Glutamatergic neuron (in vitro differentiated cells): ENCODE measurements around the gene DTNB. TPM values are rescaled to one million over a fixed set of nuclear protein-coding genes. Genes with fewer than 3 reads are reported as not detected.

Experiments
- DNase-seq: peaks from one replicate; pipeline ENCODE4 v3.0.0; 2022
- H3K27ac Mint-ChIP-seq: one replicate; pipeline ENCODE4 v1.8.0; 2020; ENCODE audit warnings: mild to moderate bottlenecking, mixed read lengths, inconsistent platforms; ENCODE audit not compliant: unreplicated experiment
- H3K27me3 Mint-ChIP-seq: one replicate; pipeline ENCODE4 v1.8.0; 2020; ENCODE audit warnings: mild to moderate bottlenecking, moderate library complexity, mixed read lengths, inconsistent platforms; ENCODE audit not compliant: unreplicated experiment
- H3K36me3 Mint-ChIP-seq: one replicate; pipeline ENCODE4 v1.8.0; 2020; ENCODE audit warnings: mild to moderate bottlenecking, mixed read lengths, inconsistent platforms; ENCODE audit not compliant: unreplicated experiment
- H3K4me1 Mint-ChIP-seq: one replicate; pipeline ENCODE4 v1.8.0; 2020; ENCODE audit warnings: mild to moderate bottlenecking, low read depth, mixed read lengths, inconsistent platforms; ENCODE audit not compliant: unreplicated experiment
- H3K4me3 Mint-ChIP-seq: one replicate; pipeline ENCODE4 v1.8.0; 2020; ENCODE audit warnings: mild to moderate bottlenecking, mixed read lengths, inconsistent platforms; ENCODE audit not compliant: unreplicated experiment
- H3K9me3 Mint-ChIP-seq: one replicate; pipeline ENCODE4 v1.8.0; 2020; ENCODE audit warnings: mild to moderate bottlenecking, moderate library complexity, mixed read lengths, inconsistent platforms; ENCODE audit not compliant: unreplicated experiment
- total RNA-seq: library from RNA; stranded (reverse); fragmentation: NEBNext Ultra II Directional; extraction: Animal tissue kit (Norgen Biotek cat#: 25700); gene quantifications from one replicate; pipeline ENCODE4 v1.2.1, GENCODE V29; 2021; ENCODE audit not compliant: unreplicated experiment
- TF ChIP-seq, protein P1 (sequence below): fragments of 200-600 bp; sonication (generic); IDR thresholded peaks from one replicate; pipeline ENCODE4 v1.5.0; 2021; ENCODE audit not compliant: partially characterized antibody, unreplicated experiment

The DTNB gene
- total RNA-seq, 1 donor from 2014 or later = 41.7 TPM

DNA sequence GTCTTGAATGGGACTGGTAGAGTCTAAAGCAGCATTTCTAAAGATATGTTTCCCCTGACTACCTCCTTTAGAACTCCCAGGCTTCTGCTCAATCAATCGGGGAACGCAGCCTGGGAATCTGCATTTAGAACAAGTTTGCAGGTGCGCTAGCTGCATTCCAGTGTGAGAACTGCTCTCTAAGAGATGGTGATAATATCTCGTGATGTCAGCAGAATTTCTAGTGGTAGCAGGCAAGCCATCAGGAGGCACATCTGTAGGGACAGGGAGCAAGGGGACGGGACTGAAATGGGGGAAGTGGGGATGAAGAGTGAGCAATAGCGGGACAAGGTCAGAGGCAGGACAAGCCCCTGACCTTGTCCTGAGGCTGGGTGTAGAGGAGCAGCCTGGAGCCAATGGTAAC lies 211.4 kb downstream of the DTNB start:
- Mint-ChIP-seq H3K4me3 (no peak overlapping the region), H3K36me3 (no peaks in the 10 kb centered on the region), H3K27ac (no peak overlapping the region), H3K4me1 (no peaks in the 10 kb centered on the region), H3K9me3 (peaks cover 2% of the 10 kb centered on the region), H3K27me3 (no peaks in the 10 kb centered on the region)
- TF ChIP-seq, protein P1, sequence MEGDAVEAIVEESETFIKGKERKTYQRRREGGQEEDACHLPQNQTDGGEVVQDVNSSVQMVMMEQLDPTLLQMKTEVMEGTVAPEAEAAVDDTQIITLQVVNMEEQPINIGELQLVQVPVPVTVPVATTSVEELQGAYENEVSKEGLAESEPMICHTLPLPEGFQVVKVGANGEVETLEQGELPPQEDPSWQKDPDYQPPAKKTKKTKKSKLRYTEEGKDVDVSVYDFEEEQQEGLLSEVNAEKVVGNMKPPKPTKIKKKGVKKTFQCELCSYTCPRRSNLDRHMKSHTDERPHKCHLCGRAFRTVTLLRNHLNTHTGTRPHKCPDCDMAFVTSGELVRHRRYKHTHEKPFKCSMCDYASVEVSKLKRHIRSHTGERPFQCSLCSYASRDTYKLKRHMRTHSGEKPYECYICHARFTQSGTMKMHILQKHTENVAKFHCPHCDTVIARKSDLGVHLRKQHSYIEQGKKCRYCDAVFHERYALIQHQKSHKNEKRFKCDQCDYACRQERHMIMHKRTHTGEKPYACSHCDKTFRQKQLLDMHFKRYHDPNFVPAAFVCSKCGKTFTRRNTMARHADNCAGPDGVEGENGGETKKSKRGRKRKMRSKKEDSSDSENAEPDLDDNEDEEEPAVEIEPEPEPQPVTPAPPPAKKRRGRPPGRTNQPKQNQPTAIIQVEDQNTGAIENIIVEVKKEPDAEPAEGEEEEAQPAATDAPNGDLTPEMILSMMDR = no peak
- DNase-seq = no peak

DNA sequence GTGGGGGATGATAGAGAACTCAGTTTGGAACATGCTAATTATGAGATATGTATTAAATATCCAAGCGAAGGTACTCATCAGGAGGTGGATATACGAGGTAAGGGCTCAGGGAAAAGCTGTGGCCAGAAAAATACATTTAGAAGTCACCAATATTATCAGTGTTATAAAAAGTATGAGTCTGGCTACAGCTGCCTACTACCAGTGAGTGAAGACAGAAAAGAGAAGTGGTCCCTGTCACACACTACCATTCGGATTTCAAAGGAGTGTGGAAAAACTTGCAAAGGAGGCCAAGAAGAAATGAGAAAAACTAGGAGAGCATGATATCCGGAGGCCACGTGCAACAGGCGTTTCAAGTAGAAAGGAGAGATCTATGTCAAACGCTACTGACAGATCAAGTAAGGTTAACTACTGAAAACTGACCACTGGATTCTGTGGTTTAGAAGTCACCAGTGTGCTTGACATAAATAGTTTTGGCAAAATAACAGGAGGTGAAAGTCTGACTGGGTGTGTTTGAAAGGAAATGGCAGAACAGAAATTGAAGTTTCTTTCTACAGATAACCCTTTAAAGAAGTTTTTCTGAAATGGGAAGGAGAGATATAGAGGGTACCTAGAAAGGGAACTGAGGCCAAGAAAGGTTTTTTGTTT lies 213.0 kb downstream of the DTNB start:
- Mint-ChIP-seq H3K4me3 (no peak overlapping the region), H3K4me1 (no peaks in the 10 kb centered on the region), H3K9me3 (no peaks in the 10 kb centered on the region), H3K36me3 (no peaks in the 10 kb centered on the region), H3K27ac (no peak overlapping the region), H3K27me3 (no peaks in the 10 kb centered on the region)
- TF ChIP-seq, protein P1 = no peak
- DNase-seq = no peak

DNA sequence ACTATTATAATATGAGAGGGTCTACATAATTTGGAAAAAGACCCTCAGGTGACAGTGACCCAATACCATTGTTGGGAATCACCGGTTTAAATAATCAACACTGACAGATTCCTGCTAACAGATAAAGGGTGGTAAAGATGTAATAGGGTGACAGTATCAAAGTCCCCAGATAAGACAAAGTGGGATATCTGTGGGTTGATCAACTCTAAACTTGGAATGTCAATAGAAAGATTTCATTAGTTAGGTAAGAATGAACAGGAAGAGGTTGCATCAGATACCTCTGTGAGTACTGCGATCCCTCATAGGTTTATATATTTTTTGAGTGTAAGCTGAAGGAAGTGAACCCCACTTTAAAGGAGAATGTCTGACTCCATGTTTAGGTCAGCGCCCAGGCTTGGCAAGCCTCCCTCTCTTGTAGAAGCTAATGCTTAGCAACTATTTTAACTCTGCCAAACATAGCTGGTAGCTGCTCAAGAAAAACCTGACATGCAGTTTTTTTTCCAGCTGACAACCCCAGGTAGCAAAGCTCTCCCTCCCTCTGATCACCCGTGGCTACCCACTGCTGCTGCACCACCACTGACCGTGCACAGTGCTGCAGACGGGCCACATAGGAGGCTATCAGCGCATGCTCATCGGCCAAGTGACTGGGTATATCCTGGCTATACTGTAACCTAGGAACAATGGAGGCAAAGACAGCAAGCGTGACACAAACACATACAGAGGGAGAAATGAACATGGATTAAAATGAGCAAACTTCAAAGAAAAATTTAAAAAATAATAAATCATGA lies 218.4 kb downstream of the DTNB start:
- H3K27ac Mint-ChIP-seq = no peak overlapping the region
- H3K4me1 Mint-ChIP-seq = peaks cover 2% of the 10 kb centered on the region
- H3K36me3 Mint-ChIP-seq = no peaks in the 10 kb centered on the region
- no peak overlapping the region for H3K4me3 Mint-ChIP-seq
- peaks cover 4% of the 10 kb centered on the region for H3K27me3 Mint-ChIP-seq
- no peak for DNase-seq
- H3K9me3 Mint-ChIP-seq = no peaks in the 10 kb centered on the region
- TF ChIP-seq, protein P1 = no peak

DNA sequence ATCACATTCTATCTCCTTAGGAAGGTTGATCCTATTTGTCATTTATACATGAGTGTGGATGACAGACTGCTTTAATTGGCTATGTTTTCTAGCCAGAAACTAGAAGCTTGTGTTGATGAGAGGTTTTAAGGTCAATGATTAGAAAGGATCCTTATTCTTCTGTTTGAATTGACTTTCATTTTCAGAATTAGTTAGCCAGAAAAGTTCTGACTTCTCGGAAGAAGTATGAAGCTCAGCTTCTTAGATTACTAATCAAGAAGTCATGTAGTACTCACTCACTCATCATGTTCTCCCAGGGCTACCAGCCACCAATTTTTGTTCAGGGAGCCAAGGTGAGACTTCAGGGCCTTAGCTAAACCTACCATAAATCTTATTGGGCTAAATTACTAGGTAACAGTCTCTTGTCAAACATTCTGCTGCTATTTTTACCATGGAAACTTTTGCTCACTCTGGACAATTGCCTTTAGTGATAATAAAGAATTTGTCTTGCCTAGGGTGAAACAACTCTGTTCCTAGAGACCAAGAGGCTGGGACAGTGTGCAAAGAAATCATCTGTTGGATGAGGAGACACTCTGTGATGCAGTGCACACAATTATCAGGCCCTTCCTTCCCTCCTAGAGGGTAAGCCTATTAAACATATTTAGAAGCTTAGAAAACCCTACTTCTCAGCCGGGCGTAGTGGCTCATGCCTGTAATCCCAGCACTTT lies 220.0 kb downstream of the DTNB start:
- DNase-seq = no peak

More for the DNA sequence above, 220.0 kb downstream of the DTNB start:
- H3K4me3 Mint-ChIP-seq = no peak overlapping the region
- H3K27me3 Mint-ChIP-seq = peaks cover 4% of the 10 kb centered on the region
- peaks cover 2% of the 10 kb centered on the region for H3K4me1 Mint-ChIP-seq
- TF ChIP-seq, protein P1 = no peak
- no peak overlapping the region for H3K27ac Mint-ChIP-seq
- H3K36me3 Mint-ChIP-seq = no peaks in the 10 kb centered on the region
- no peaks in the 10 kb centered on the region for H3K9me3 Mint-ChIP-seq
